ENCODE results near the gene PCNT. TPM values are rescaled to one million over a fixed set of nuclear protein-coding genes. Genes with fewer than 3 reads are reported as not detected.

Gene PCNT
- total and polyA plus RNA-seq, 9 of the 15 experiments (the other 6 are each of a cell fraction or from before 2014, with no cell fraction given): 9.1 to 53.5 (median 31.3) TPM

GRCh38 chr21:46465651-46466050, 141.7 kb downstream of the PCNT start:
- no peak overlapping the region for H2AFZ ChIP-seq (ENCODE audit: low read depth, low read length)
- TF ChIP-seq THAP7 (CRISPR knock-in tag; IDR thresholded peaks at IDR 0.05) (no peak), PHB (CRISPR knock-in tag; IDR thresholded peaks at IDR 0.05) (no peak), LARP7 (IDR thresholded peaks at IDR 0.05) (no peak)
- TF ChIP-seq, protein P1, sequence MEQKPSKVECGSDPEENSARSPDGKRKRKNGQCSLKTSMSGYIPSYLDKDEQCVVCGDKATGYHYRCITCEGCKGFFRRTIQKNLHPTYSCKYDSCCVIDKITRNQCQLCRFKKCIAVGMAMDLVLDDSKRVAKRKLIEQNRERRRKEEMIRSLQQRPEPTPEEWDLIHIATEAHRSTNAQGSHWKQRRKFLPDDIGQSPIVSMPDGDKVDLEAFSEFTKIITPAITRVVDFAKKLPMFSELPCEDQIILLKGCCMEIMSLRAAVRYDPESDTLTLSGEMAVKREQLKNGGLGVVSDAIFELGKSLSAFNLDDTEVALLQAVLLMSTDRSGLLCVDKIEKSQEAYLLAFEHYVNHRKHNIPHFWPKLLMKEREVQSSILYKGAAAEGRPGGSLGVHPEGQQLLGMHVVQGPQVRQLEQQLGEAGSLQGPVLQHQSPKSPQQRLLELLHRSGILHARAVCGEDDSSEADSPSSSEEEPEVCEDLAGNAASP (IDR thresholded peaks at IDR 0.05): no peak
- no peak overlapping the region for H3K9ac ChIP-seq (ENCODE audit: insufficient read depth in 1 of 2, low read depth in 2 of 2, low read length in 2 of 2)
- no peaks in the 10 kb centered on the region for H4K20me1 ChIP-seq (replicated peaks; ENCODE audit: control insufficient read depth, insufficient read depth, low read length)
- ATAC-seq (no peak), FAIRE-seq (no peak), DNase-seq (ENCODE audit: extremely low read depth in 1 of 4, low spot score in 3 of 4) (no peak)
- intact Hi-C loops (cut with micrococcal nuclease): loop anchor here (10.0 kb wide), 1 partner anchor 321 kb away; no protein-coding TSS in a partner anchor
- H3K36me3 ChIP-seq (ENCODE audit: control insufficient read depth, insufficient read depth, low read length): peaks cover 53% of the 10 kb centered on the region; the same call in 2 of the 3 replicates
- 76% methylated on average over 3 of the region's 3 CpGs for WGBS (ENCODE audit: insufficient coverage, low coverage, missing lambda C conversion rate)
- H3K27ac ChIP-seq (ENCODE audit: extremely low read depth, low read depth, low read length): no peak overlapping the region
- H3K4me1 ChIP-seq (replicated peaks in 1 of 2; ENCODE audit: control insufficient read depth in 2 of 2, insufficient read depth in 2 of 2, low read length in 2 of 2): no peaks in the 10 kb centered on the region; a peak in 1 of 5 replicates
- in situ Hi-C loops (cut with MboI): no loop called here
- H3K79me2 ChIP-seq (ENCODE audit: control insufficient read depth, insufficient read depth, low read length): peaks cover 21% of the 10 kb centered on the region
- H3K9me1 ChIP-seq (ENCODE audit: control insufficient read depth, insufficient read depth, low read length): no peaks in the 10 kb centered on the region
- POLR2A ChIA-PET: no interaction called here
- H3K4me2 ChIP-seq (ENCODE audit: insufficient read depth, low read length): no peak overlapping the region
- no peaks in the 10 kb centered on the region for H3K27me3 ChIP-seq (ENCODE audit: control insufficient read depth in 2 of 2, insufficient read depth in 2 of 2, low read length in 2 of 2)
- BruUV-seq (replicated peaks): no TSS peak
- H3K4me3 ChIP-seq: no peak overlapping the region
- CTCF ChIA-PET (ENCODE audit: low intra/inter-chr PET ratio): no interaction called here
- H3K9me3 ChIP-seq (replicated peaks; ENCODE audit: control insufficient read depth, insufficient read depth, low read depth, low read length): no peaks in the 10 kb centered on the region
